ENCODE results near the gene PDE4D.
A peak's percentile ranks its signal among the peaks of the same experiment; 100 is the strongest.

Gene PDE4D

DNA sequence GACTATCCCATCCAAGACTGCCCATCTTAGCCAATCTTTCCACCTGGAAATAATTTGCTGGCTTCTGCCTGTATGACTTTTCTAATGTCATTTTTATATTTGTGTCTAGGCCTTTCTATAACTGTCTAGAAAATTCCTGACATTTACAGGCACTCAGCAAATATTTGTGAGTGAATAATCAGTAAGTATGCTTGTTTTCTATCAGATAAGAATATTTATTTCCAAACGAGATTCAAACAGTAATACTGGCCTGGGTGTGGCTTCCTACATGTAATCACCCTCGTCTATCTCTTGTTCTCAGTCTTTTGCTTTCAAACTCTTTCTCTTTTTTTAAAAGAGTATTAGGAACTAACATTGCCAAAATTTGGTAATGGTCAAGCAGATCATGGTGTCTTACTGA lies 844.4 kb downstream of the PDE4D start:
- DNase-seq = no peak

DNA sequence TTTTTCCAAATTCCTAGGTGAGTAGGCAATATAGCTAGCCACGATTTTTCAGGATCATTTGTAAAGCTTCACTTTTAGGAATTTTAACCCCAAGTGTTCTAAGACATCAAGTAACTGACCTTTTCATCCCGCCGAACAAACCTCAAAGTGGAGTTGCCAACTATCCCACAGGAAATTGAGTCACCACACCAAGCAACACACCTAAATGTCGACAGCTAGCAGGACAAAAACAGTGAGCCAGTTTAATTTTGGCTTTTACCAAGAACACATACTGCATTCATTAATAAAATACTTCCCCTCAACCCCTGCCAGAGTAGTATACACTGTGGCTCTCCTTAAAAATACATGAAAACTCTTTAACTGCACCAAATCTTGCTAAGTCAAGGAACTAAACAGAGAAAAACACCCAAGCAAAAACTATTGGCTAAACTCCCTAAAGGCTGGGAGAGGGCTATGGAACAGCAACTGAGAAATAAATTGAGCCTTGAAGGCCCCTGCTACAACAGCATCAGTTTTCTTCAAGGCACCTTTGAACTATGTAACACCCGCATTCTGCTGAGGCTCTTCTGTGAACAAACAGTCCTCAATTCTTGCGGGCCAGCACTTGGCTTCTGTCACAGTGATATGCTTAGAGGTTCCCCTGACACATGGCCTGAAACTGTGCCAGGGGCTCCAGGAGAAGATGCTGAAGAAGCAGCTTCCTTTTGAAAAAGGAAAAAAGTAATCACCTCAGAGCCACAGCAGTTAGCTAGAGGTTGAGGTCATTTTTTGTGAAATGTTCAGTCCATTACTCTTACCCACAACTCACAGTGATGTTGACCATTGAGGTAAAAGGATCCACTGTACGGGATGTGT lies 851.1 kb downstream of the PDE4D start:
- no peak for DNase-seq

DNA sequence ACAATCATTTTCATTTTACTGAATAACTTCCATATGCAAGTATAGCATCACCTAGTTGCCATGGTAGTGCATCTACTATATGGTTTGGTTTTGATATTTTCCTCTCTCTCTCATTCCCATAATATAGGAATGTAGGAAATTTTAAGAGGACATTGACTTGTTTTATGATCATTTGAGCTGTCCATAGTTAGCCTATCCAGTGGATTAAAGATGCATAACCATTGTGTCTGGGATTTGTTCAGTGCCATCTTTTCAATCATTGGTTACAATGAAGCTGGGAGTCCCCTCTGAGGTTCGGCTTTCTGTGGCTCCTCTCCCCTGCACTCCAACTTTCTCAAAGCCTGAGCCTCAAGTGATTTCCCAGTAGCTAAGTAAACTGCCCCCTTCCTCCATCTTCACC lies 852.2 kb downstream of the PDE4D start:
- DNase-seq = no peak

DNA sequence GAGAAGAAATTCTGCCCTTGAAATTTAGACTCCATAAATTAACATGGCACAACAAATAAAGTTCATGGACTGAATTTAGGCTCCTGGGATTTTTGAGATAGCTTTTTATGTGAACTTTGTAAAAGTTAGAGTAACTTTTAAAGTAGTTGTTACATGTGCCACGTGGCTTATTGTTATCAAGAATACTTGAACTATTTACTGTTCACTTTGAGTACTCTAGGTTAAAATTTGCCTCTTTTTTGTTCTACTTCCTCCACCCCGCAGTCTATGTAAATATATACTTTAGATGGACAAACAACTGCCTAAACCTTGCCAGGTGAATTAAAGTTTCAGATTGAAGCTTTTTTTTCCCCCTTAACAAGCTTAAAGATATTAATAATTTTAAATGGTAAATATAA lies 852.7 kb downstream of the PDE4D start:
- no peak for DNase-seq

DNA sequence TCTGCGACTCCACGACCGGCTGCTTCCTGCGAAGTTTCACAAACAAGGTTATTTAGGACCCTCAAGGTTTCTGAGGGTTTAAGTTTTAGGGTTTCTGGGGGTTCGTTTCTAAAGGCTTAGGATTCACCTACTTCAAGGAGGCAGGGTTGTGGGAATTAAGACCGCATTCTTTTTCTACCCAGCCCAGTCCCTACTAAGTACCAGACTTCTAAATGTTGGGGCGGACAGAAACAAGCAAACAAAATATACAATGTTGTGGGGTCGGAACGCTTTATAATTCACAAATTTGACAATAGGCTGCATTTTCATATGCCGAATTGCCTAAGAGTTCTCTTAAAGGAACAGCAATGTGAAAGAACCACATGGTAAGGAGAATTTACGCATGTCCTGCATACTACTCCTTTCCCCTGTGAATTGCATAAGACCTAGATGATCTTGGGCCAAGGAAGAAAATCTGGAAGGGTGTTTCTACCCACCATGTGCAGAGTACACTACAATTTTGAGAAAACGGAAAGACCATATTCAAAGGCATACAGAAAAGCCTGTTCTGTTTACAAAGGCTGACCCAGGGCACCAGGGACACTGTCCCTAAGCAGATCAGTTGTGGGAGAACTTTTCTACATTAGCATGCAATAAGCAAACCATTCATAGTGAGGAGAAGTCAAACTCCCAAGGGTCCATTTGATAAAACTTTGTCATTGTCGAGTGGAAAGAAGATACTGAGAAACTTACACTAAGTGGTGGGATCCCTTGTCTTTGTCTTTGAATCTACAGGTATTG lies 853.3 kb downstream of the PDE4D start:
- DNase-seq = no peak

DNA sequence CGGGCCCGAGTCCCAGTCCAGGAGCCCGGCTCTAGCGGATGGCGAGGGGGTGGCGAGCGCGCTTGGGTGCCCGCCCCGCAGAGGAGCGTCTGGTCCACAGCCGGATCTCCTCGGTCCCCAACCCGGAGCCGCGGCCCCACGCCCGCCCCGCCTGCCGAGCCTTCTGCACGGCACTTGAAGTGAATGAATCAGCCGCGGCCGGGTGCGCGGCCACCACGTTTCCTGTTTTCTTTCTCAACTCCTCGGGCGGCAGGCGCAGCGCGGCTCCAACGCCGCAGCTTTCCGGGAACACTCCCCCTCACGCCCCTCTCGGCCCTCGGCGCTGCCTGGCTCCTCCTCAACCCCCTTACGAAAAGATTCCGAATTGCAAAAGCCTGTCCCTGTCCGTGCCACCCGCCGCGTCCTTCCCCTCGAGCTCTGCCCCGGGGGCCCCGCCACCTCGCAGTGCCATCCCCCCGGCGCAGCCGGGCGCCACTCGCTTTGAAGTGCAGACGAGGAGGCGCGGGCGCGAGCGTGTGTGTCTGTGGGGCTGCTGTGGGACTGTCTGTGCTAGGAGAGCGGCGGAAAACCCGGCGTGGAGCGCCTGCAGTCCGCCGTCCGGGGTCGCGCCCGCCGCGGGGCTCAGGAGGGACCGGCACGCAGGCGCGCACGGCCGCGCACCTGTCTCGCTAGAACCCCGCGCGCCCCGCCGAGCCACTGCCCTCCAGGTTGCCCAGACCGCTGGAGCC lies 854.1 kb downstream of the PDE4D start:
- peak; percentile 55 for DNase-seq

DNA sequence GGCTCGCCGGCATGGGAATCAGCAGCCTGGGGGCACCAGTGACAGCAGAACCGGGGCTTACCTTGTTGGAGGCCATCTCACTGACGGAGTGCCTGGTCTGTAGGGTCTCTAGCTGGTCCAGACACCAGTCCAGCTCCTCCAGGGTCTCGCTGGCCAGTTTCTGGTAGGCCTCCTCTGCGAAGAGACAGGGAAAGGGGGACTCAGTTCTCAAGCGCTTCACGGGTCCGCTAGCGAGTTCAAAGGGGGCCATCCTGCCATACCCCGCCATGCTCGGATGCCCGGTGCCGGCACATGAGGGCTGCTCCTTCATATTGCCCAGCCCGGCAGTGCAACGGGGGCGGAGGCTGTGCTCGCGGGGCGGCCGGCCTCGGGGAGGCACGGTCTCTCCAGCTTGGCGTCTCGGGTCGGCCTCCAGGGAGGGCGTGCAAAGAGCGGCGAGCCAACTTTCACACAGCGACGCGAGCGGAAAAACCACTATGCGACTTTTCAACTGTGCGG lies 854.7 kb downstream of the PDE4D start:
- DNase-seq = peak; percentile 48

DNA sequence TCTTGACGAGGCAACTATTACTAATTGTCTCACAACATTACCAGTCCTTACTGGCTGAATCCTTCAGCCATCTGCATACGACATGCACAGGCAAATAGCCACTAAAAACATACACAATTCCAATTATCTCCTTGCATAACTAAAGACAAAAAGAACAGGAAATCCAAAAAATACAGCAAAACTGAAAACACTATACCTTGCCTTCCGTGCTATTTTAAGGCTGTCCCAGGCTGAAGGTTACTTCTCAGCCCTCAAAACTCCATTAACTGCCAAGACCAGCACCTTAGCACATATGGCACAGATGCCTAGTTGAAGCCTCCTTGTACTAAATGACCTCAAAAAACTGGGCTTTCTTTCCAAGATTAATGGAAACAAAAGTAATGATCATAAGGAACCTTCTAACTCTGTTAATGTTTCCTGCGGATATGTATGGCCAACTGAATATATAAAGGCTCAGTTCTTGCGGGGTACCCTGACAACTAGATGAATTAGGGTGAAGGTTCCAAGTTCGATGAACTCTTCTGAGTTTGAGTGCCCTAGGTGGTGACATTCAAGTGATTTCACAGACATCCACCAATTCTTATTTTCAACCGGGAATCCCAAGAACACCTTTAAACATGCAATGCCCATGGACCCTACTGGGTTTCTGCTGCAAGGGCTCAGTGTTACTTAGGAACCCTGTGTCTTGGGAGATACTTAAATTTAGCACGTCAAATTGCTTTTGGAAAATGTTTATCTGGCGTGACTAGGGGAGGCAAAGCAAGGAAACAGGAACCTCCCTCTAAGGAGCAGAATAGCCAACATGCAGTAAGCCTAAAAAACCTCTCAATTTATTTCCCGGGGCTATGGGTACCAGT lies 855.4 kb downstream of the PDE4D start:
- DNase-seq = no peak

DNA sequence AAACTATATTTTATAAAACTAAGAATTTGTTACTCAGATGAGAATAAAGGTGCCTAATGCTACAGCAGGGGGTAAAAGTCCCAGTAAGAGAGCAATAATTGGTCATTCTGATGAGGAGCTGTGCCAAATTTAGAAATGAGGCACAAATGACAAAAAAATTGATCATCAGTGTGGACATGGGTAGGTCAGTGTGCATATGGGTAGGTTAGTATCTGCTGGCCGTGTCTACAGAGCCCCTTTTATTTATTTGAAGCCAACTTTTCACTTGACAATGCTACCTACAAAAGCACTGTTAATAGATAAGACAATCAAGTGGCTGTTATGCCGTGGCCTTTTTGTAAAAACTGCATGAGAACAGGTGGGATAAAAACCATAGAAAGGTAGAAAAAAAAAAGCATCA lies 856.1 kb downstream of the PDE4D start:
- DNase-seq = no peak

DNA sequence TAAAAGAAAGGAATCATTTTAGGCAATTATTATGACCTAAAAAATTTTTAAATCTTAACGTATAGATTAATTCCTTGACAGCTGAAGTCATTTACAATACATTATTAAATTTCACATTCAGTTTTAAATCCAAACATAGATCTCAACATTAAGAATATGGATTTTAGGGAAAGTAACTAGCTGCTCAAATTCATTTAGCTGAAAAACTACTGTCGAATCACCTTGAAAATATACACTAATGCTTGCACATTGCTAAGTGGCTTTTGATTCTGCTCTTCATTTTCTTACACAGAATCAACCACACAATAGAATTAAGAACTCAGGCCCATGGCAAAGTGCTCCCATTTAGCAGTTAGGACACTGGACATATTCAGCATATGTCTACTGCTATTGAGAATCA lies 856.5 kb downstream of the PDE4D start:
- no peak for DNase-seq

DNA sequence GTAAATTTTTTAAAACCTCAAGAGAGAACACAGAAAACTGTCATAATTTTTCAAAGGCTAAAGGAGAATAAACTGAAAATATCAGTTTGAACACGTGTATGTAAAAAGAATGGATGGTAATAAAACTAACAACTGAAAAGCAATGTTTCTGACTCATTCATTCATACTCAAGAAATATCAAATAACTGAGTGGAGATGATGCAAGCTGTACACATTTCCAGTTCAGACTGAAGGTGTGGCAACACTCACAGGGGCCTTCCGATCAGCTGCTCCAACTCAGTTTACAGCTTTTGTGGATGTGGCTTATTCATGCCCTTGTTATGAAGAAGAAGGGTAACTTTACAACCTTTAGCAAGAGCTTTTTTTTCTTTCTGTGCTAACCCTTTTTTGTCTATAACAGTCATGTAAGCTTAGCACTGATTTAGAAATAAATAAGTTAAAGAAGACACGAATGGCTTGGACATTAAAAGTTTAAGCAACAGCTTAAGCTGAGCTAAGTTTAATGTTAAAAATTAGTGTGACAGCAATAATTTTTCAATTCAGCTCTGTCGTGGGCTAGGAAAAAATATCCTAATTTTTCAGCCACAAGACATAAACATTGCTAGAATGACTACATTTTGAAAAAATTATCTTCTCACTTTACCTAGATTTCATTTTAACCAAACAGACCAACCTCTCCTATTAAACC lies 857.1 kb downstream of the PDE4D start:
- DNase-seq = peak; percentile 31

DNA sequence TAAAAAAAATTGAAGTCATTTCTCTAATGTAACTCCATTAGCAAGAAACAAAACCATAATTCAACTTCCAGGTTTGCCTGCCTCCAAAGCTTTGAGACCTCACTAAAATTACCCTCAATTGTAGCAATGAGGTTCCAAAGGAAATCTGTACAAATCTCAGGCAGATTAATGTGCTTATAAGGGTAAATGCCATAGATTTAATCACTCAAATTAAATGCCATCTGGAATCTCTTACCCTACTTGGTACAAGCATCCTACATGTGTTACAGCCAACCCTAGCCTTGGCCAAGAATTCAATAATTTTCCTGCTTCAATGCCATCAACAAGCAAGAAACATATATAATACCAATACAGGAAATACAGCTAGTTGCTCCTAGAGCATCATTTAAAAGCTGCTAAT lies 857.8 kb downstream of the PDE4D start:
- peak; percentile 76 for DNase-seq

DNA sequence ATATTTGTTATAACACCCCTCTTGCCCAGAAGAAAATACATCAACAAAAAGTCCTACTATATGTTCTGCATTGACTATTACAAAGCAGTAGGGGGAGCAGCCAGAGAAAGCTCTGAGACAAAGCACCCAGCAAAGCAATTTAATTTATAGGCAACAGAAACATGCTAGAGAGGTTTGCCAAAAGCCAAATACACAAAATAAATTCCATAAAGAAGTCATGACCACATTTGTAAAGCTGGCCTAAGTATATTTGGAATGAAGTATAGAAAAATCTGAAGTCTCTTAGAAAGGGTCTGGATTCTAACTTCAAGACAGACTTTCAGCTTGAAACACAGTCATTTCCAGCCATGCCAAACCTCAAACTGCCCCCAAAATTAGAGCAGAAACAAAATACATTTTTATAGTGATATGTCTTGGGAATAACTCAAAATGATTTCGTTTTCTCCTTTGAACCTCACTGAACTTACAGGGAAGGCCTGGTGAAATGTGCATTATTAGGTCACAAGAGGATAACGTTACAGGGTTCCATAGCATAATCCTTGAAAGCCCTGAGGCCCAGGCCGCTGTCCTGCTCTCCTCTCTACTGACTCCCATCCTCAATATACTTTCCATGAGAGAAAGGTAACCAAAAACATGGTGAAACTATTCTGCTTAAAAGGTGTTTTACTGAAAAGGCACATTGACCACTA lies 858.9 kb downstream of the PDE4D start:
- peak; percentile 72 for DNase-seq

DNA sequence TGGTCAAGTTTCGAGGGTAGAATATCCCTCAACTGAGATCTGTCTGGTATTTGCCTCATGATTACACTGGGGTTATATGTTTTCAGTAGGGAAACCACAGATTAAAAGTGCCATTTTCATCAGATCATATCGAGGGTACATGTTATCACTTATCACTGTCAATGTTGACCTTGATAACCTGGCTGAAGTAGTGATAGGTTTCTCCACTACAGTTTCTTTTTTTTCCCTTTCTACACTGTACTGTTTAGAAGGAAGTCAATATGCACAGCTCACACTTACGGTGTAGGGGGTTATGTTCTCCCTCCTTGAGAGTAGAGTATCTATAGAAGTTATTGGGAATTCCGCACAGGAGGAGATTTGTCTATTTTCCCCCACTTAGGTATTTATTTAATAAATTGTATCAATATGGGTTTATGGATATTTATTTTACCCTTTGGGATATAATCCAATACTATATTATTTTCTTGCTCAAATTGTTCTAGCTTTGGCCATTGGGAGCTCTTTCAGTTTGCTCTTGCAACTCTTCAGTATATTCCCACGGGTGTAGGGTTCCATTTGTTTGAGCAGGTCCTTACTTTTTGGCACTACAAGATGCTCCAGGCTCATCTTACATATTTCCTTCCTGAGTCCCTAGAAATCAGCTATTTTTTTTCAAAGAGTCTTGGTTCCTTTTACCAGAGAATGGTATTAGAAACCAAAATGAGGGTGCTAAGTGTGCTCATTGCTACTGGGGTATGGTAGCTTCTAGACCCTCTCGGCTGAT lies 866.2 kb downstream of the PDE4D start:
- no peak for DNase-seq

DNA sequence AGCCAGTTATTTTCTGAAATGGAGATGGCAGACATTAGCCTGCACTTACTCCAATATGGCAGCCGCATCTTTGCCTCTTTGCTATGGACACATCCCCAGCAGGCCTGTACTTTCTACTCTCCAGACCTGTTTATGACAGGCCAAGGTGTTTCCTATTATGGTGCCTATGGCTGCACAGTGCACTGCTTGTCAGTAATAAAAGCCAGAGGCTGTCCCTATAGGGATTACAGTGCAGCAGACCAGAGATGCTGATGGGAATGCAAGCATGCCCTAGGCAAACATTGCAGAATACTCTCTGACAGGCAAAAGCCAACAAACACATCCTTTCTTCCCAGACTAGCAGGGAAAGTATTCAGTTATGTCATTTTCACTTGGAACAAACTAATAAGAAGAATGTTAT lies 867.8 kb downstream of the PDE4D start:
- peak; percentile 4 for DNase-seq

DNA sequence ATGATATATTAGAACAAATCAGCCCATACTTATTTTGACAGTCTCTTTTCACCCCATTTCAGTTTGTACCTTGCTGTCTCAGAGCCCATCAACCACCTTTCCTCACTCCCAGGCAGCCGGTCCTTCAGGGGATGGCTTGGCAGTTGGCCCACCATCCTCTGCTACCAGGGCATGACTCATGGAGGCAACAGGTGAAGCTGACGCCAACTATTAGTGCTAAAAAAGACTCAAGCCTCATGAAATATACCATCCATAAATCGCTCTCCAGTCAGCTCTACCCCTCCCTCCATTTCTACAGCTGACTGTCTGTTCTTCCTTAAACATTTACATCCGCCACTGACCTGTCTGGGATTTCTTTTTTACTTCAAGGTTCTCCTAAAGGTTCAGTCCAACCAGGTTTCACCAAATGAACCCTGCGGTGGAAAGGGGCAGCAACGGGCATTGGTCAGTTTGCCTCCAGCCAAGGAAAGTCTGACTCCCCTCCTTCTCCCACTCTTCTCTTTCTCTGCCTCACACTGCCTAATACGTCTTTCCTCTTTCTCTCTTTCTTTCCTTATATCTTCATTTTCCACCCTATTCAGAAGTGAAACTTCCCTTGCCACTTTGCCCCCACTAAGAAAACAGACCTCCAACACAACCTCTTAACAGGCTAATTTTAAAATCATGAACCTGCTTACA lies 871.5 kb downstream of the PDE4D start:
- no peak for DNase-seq

DNA sequence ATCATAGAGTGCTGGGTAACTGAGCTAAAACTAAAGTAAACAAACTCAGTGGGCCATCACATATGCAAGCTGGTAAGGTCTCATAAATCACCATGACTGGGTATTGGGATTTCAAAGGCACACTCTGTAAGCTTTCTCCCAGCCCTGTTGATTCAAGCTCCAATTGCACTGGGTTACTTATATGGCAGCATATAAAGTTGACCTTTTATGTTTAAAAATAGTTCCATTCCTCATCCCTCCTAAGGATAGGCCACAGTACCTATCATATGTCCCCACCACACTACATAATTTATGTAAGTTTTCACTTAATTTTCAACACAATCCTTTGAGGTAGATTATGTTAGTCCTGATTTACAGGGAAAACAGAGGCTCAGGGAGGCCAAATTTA lies 872.2 kb downstream of the PDE4D start:
- no peak for DNase-seq

DNA sequence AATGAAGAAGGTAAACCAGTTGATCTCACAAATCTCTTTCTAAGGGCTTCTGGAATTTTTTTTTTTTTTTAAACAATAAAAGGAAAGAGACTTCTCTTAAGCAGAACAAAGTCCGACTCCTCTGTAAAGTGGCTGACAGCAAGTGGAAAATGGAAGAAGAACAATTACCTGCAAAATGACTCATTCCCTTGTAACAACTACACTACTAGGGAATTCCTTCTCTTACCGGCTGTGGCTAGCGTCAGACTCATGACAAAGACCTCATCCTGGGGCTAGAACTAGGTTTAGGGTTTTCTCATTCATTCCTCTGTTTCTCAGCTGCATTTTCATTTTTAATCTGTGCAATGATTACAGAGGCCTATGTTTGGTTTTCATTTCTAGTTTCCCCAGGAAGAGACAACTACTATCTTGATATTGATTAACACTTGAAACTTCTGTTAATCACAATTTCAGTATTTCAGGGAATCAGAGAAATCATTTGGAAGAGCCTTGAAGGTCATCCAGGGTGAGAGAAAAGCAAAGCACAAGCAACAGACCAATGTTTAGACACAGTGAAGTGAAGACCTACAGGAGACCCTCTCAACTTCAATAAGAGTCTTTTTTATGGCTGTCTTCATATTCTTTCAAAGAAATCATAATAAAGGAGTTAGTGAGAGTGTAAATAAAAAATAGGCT lies 872.8 kb downstream of the PDE4D start:
- DNase-seq = no peak

DNA sequence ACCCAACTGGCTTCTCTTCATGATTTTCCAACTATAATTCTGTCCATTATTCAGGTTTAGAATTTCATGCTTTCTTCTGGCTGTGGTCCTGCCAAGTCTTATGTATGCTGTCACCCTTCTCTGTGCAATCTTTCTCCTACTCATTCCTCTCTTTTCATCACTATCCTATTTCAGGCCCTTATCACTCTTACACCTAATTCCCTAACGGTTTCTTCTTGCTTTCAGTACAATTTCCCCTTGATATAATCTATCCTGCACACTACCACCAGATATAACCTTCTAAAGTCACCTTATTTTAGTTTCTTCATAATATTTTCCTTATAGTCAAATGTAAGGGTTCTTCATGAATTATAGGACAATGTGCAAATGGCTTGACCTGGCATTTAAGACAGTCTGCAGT lies 874.4 kb downstream of the PDE4D start:
- DNase-seq = no peak

All from NCI-H82 (cell line).